Tongue (tissue), 2 donors: ENCODE data around the gene FPGS. TPM values are rescaled to one million over a fixed set of nuclear protein-coding genes. Genes with fewer than 3 reads are reported as not detected.
"Not testable (repeated sequence)": the region's sequence is repeated elsewhere in the genome, so short reads cannot be mapped to it uniquely, and the experiment has no call there.

Experiments used
- DNase-seq: peaks from one replicate; pipeline ENCODE4 v3.0.0-alpha.2; 2015
- total RNA-seq: library from RNA; depleted of rRNA; stranded (reverse); fragments of >200 nt; gene quantifications from one replicate; pipeline ENCODE4 v1.2.3, GENCODE V29; 2014

Gene FPGS
- total RNA-seq, 1 donor from 2014 or later, result 52.9 TPM

DNA sequence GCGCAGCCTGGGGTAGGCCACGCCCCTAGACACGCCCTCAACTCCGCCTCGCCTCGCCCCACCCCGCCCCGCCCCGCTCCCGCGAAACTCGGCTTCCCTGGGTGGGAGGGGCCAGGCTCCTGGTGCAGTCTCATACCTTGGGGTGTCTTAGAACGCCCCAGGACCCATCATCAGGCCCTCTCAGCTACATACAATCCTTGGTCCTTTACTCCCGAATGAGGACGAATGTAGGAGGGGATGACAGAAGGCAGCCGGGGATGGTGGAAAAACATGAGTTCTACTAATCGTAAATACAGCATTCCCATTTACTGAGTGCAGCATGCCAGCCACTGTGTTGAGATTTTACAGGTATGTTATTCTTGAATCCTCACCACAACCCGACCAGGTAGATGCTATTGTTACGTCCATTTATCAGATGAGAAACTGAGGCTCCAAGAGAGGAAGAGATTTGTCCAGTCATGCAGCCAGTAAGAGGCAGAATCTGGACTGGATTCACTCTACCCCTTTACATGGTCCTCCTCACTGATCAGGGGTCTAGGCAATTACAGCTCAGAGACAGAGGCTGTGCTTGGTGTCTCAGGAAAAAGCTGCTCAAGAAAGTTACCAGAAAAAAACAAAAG lies 31.0 kb upstream of the FPGS start:
- no peak for DNase-seq

- no peak for DNase-seq
These were observed 30.1 kb upstream of the FPGS start for GRCh38 chr9:127772603-127773002.

- no peak for DNase-seq
These were observed 29.4 kb upstream of the FPGS start for GRCh38 chr9:127773272-127773671.

DNA sequence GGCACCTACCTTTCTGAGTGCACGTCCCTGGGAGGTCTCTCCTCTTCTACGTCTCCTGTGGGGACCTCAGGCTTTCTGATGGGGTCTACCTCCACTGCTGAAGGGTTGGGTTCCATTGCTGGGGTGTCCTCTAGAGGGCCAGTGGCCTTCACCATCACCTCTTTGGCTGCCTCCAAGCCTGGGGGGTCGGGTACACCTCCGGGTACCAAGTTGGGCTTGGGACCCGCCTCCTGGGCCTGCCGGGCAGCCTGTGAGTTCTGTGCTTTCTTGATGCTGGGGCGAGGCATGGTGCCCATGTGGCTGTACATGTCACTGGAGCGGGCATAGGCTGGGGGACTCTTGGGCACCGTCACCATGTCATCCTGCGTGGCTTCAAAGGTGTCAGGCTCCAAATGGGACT lies 28.7 kb upstream of the FPGS start:
- DNase-seq, result no peak

DNA sequence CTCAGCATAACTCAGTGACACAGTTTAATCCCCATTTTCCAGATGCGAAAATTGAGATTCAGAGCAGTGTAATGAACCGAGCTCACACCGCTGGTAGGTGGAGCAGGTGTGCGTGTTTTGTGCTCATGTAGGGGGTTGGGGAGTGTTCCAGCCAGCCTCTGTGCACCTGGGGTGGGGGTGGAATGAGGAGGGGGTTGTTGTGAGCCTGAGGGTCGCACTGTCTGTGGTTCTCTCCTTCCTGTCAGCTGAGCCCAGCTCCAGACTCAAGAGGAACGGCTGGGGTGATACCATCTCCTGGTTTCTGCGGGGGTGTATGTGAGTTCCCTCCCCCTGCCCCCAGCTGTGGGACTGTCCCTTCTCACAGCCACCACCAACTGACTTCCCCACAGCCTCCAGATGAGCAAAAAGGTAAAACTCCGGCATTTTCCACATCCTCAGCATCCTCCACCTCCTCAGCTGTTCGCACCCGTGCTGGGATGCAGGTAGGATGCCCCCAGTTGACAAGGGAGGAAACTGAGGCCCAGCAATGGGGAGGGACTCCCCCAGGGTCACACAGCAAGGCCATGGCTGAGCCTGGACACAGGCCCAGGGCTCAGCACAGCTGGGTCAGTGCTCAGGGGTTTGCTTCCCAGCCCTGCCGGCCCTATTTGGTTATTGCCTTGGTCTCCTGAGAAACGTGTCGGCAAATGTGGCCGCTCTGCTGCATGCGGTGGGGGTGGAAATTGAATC lies 26.3 kb upstream of the FPGS start:
- no peak for DNase-seq

DNA sequence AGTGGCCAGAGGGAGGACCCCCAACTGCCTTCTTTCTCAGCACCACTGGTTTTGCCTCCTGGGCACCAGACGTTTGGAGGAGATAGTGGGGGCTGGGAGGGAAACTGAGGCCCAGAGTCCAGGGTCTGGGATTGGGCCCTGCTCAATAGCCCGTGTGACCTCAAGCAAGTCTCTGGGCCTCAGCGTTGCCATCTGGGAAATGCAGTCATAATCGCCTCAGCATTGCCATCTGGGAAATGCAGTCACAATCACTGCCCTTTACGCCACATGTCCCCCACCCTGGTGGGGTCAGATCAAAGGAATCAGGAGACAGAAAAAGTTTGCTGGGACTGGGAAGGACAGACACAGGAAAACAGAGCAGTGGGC lies 25.8 kb upstream of the FPGS start:
- DNase-seq, result no peak

- no peak for DNase-seq
These were observed 25.2 kb upstream of the FPGS start for GRCh38 chr9:127777368-127777980.

DNA sequence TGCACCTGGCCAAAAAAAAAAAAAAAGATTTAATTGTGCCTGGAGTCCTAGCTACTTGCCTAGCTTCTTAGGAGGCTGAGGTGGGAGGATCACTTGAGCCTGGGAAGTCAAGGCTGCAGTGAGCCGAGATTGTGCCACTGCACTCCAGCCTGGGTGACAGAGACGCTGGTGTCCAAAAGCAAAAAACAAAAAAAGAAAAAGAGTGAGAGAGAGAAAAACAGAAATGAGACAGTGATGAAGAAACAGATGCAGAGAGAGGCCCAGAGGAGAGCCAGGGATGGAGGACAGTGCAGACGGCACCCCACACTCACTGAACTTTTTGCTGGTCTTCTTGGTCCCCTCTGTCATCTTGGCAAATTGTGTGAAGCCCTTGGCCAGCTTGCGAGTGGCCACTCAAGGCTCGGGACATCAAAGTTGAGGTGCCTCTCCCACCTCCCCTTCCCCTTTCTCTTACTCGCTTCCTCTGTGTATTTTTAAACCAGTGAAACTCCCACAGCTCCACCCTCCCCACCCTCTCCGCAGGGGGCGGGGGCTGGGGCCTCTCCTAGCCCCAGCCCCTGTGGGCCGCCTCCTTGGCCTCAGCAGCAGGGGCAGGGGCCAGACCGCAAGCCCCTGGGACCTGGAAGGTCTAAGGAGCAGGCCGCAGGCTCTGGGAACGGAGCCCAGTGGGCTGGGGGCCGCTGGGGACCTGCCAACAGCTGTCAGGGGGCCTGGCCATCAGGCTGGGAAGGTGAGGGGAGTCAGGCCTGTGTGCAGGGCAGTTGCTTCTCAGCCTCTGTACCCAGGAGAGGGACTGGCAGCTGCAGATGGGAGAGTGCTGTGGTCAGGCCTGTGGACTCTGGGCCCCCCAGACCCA lies 24.2 kb upstream of the FPGS start, which contains the start of gene SH2D3C:
SH2D3C (minus strand) TSS at position 387 of the 856 bp plus-strand sequence; CDS start at position 348, 39 bp downstream.
- peak; percentile 50 for DNase-seq

DNA sequence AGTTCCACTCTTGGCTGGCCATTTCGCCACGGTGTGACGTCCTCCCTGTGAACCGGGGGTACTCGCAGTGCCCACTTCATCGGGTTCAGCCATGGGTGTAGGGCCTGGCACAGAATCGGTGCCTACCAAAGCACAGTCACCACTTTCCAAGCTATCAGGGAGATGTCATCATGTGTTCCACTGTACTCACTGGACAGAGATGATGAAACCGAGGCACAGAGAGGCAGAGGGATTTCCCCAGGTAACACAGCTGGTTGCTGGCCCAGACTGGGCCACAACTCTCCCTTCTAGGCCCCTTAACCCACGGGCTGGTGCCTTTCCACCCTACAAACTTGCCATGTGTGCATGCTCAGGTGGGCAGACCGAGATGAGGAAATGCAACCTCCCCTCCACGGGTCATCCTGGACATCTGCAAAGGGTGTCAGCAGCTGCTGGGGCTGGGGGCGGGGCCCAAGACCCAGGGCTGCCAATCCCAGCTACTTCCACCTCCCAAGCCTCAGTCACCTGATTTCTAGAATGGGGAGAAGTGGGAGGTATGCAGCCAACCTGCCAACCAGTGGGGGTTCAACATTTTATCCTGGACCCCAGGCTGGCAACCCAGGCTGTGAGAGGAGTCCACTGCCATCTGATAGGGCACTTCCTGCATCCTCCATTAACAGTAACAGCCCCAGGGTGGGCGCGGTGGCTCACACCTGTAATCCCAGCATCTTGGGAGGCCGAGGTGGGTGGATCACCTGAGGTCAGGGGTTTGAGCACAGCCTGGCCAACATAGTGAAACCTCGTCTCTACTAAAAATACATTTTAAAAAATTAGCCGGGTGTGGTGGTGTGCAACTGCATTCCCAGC lies 23.3 kb upstream of the FPGS start:
- DNase-seq, result no peak

GRCh38 chr9:127780126-127780885 lies 22.4 kb upstream of the FPGS start:
- DNase-seq, result no peak

- DNase-seq, result not testable (repeated sequence)
These were observed 21.8 kb upstream of the FPGS start for GRCh38 chr9:127780909-127781308.

- no peak for DNase-seq
These were observed 20.9 kb upstream of the FPGS start for GRCh38 chr9:127781806-127782205.

GRCh38 chr9:127783111-127784008 lies 19.3 kb upstream of the FPGS start:
- DNase-seq, result no peak

DNA sequence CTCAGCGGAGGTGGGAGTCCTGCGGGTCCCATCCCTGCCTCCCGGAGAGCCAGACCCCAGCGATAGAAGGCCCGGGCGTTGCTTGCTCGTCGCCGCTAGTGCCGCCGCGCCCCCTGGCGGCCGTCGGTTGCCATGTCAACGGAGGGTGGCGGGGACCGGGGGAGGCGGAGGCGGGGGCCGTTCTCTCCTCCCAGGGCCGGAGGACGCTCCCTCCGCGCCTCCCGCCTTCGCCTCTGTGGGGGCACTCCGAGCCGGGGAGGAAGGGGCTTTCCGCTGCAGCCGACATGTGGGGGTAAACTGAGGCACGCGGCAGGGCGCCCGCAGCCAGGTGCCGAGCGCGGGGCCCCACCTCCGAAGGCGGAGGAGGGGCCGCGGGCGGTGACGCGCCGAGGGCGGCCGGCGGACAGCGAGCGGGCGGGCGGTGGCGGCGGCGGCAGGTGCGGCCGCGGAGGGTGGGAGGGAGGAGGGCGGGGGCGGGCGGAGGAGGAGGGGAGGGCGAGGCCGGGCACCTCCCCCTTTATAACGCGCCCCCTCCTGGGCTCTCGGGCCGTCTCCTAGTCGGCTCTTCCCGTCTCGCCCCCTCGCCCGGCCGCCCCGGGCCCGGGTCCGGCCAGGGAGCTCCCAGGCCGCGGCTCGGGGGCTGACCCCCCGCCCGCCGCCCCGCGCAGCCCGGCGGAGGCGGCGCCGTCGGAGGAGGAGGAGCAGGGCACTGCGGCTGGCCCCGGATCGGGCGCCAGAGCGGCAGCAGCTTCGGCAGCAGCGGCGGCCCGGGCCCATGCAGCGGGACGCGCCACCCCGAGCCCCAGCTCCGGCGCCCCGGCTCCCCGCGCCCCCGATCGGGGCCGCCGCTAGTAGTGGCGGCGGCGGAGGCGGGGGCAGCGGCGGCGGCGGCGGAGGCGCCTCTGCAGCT lies 17.4 kb upstream of the FPGS start:
- peak; percentile 94 for DNase-seq

GRCh38 chr9:127785933-127786772 lies 16.5 kb upstream of the FPGS start, which contains the start of gene CDK9:
Gene CDK9, plus strand, starts transcription at chr9:127786034. Its CDS starts 115 bp downstream, at chr9:127786149.
- DNase-seq, result peak; percentile 95

GRCh38 chr9:127786773-127787104 lies 15.9 kb upstream of the FPGS start:
- DNase-seq, result no peak

DNA sequence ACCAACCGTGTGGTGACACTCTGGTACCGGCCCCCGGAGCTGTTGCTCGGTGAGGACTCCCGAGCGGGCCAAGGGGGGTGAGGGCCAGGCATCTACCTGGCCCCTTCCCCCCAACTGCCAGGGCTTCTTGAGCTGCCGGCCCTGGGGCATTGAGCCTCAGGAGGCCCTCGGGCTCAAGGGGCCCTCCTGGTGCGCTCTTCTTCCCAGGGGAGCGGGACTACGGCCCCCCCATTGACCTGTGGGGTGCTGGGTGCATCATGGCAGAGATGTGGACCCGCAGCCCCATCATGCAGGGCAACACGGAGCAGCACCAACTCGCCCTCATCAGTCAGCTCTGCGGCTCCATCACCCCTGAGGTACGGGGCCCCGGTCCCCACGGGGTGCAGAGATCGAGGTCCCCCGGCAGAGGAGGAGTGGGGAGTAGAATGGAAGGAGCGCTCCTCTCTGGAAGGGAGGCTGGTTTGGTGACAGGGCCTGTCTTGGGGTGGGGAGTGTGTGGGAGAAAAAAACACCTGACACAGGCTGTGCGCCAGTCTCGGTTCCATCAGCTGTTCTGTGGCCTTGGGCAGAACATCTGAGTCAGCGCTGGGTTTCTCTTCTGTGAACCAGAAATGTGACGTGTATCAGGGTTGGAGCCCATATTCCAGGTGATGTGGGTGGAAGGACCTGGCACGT lies 14.2 kb upstream of the FPGS start:
- DNase-seq, result no peak
